Measurements from ENCODE around the gene ATF4. TPM values are rescaled to one million over a fixed set of nuclear protein-coding genes. Genes with fewer than 3 reads are reported as not detected.

ATF4 gene
- total and polyA plus RNA-seq, 2 of the 8 experiments (the other 6 are each of a cell fraction or from before 2014, with no cell fraction given): 553 to 704 TPM

GRCh38 chr22:39514373-39514973, 5.9 kb upstream of the ATF4 start:
- no peak overlapping the region for H3K4me3 ChIP-seq (ENCODE audit: extremely low read depth in 1 of 4, insufficient read depth in 2 of 4, low read depth in 3 of 4, low read length in 4 of 4)
- H3K23ac ChIP-seq (ENCODE audit: insufficient read length): no peak overlapping the region
- 74% methylated on average over 8 of the region's 8 CpGs; no CpG with 5 or more reads in 1 of the 2 experiments for WGBS, 2 experiments (ENCODE audit: extremely low coverage in 1 of 2, insufficient coverage in 1 of 2, insufficient read length in 1 of 2, insufficient replicate concordance in 2 of 2, low coverage in 1 of 2, low lambda C conversion rate in 2 of 2, missing lambda C conversion rate in 1 of 2)
- H2AK5ac ChIP-seq (ENCODE audit: low read depth, low read length): no peak overlapping the region
- peak; percentile 42 for FAIRE-seq
- no peaks in the 10 kb centered on the region for H3K9me3 ChIP-seq (ENCODE audit: insufficient read depth in 2 of 2, low read depth in 1 of 2, low read length in 1 of 2)
- ChIA-PET POLR2A (ENCODE audit: partially characterized antibody) (interaction anchor here (1.0 to 6.0 kb wide), 7 partner anchors 8 to 194 kb away, joined by 3 to 72 read pairs (median 5); partner anchors contain the start of genes MIEF1, RPL3 and RPS19BP1), CTCF (ENCODE audit: partially characterized antibody) (interaction anchor here (0.7 to 10.1 kb wide), 34 partner anchors 13 to 466 kb away, joined by 3 to 278 read pairs (median 4); partner anchors contain the start of genes MIEF1 and SYNGR1)
- no peak overlapping the region for H3K18ac ChIP-seq (ENCODE audit: extremely low read depth, low read length)
- no peak overlapping the region for H3K4ac ChIP-seq (replicated peaks; ENCODE audit: insufficient read length, low read depth, low read length)
- peaks cover 17 to 52% (median 47%) of the 10 kb centered on the region in 4 experiments for H3K27me3 ChIP-seq (replicated peaks in 1 of 4; ENCODE audit: control insufficient read depth in 3 of 4, extremely low read depth in 1 of 4, insufficient read depth in 3 of 4, low read length in 3 of 4)
- H4K20me1 ChIP-seq (replicated peaks in 1 of 2; ENCODE audit: control insufficient read depth in 1 of 2, insufficient read depth in 2 of 2, low read length in 2 of 2): peaks cover 41 to 49% of the 10 kb centered on the region in 2 experiments
- peak in 1 of 2 experiments; percentile 88 for DNase-seq (ENCODE audit: low read depth in 1 of 2, low spot score in 2 of 2)
- H2AFZ ChIP-seq (ENCODE audit: low read length): no peak overlapping the region
- H4K5ac ChIP-seq (ENCODE audit: insufficient read length, low read depth, low read length): no peak overlapping the region
- H2BK120ac ChIP-seq (replicated peaks; ENCODE audit: low read depth, low read length): no peak overlapping the region
- no peak overlapping the region for H3K4me2 ChIP-seq (ENCODE audit: insufficient read depth in 1 of 2, low read depth in 2 of 2, low read length in 2 of 2)
- H2BK20ac ChIP-seq (ENCODE audit: low read length): no peak overlapping the region
- H3K27ac ChIP-seq (ENCODE audit: low read depth, low read length): no peak overlapping the region
- no peak overlapping the region for H2BK5ac ChIP-seq (ENCODE audit: low read depth, low read length)
- no peaks in the 10 kb centered on the region for H3K79me2 ChIP-seq (ENCODE audit: control insufficient read depth in 1 of 2, insufficient read depth in 2 of 2, low read length in 2 of 2)
- H3K56ac ChIP-seq (replicated peaks; ENCODE audit: insufficient read length, low read depth, low read length): no peak overlapping the region
- H3K4me1 ChIP-seq (replicated peaks in 1 of 4; ENCODE audit: control insufficient read depth in 3 of 4, insufficient read depth in 4 of 4, low read length in 3 of 4): peaks cover 0 to 3% (median 2%) of the 10 kb centered on the region in 4 experiments; a peak in 3 of 7 replicates
- no peak overlapping the region for H2BK15ac ChIP-seq (ENCODE audit: low read length)
- H3K23me2 ChIP-seq (ENCODE audit: low read depth, low read length): peaks cover 5% of the 10 kb centered on the region; the same call in 1 of the 2 replicates
- peaks cover 20 to 44% (median 36%) of the 10 kb centered on the region in 4 experiments for H3K36me3 ChIP-seq (ENCODE audit: control insufficient read depth in 2 of 4, insufficient read depth in 4 of 4, low read length in 3 of 4)
- H3K14ac ChIP-seq (ENCODE audit: insufficient read length): no peak overlapping the region
- no peak overlapping the region for H2BK12ac ChIP-seq (ENCODE audit: low read depth, low read length)
- H3K79me1 ChIP-seq (ENCODE audit: low read depth, low read length): peaks cover 5% of the 10 kb centered on the region
- H4K8ac ChIP-seq (ENCODE audit: extremely low read depth, insufficient read depth, low read length): no peak overlapping the region; the same call in 1 of the 2 replicates
- H3K9ac ChIP-seq (replicated peaks in 1 of 4; ENCODE audit: extremely low read depth in 1 of 4, low read depth in 3 of 4, low read length in 3 of 4): no peak overlapping the region
- H4K91ac ChIP-seq (replicated peaks; ENCODE audit: insufficient read length, low read length): no peak overlapping the region
- TF ChIP-seq RAD21 (IDR thresholded peaks at IDR 0.05 in 1 of 2, conservative IDR thresholded peaks at IDR 0.05 in 1 of 2; ENCODE audit: low read depth in 2 of 2, low read length in 2 of 2): peak; percentile 47 to 57
- no peak for TF ChIP-seq HDAC2 (IDR thresholded peaks at IDR 0.05; ENCODE audit: borderline replicate concordance in 1 of 2, low read depth in 2 of 2, low read length in 2 of 2)
- TF ChIP-seq EGR1 (IDR thresholded peaks at IDR 0.05; ENCODE audit: borderline replicate concordance, low read depth, low read length): no peak
- TF ChIP-seq CREB1 (IDR thresholded peaks at IDR 0.05): no peak
- TF ChIP-seq CHD1 (IDR thresholded peaks at IDR 0.05; ENCODE audit: low read depth, low read length): no peak
- no peak for TF ChIP-seq CTBP2 (IDR thresholded peaks at IDR 0.05; ENCODE audit: borderline replicate concordance, insufficient read depth, insufficient read length, low read length)
- no peak for TF ChIP-seq YY1 (IDR thresholded peaks at IDR 0.05; ENCODE audit: low read depth, low read length)
- no peak for TF ChIP-seq EP300 (IDR thresholded peaks at IDR 0.05; ENCODE audit: borderline replicate concordance in 1 of 2, low read depth in 2 of 2, low read length in 2 of 2)
- no peak for TF ChIP-seq SP4 (IDR thresholded peaks at IDR 0.05; ENCODE audit: low read length)
- no peak for TF ChIP-seq EZH2 (IDR thresholded peaks at IDR 0.05; ENCODE audit: low read depth, low read length, severe bottlenecking)
- TF ChIP-seq NRF1 (IDR thresholded peaks at IDR 0.05; ENCODE audit: low read depth, low read length): no peak
- TF ChIP-seq TBP (IDR thresholded peaks at IDR 0.05; ENCODE audit: low read depth, low read length): no peak

Measured in H1 (cell line).